ENCODE measurements around the gene NEK6. TPM values are rescaled to one million over a fixed set of nuclear protein-coding genes. Genes with fewer than 3 reads are reported as not detected.

NEK6 gene
- total RNA-seq, 1 donor from 2014 or later = 125 TPM

DNA sequence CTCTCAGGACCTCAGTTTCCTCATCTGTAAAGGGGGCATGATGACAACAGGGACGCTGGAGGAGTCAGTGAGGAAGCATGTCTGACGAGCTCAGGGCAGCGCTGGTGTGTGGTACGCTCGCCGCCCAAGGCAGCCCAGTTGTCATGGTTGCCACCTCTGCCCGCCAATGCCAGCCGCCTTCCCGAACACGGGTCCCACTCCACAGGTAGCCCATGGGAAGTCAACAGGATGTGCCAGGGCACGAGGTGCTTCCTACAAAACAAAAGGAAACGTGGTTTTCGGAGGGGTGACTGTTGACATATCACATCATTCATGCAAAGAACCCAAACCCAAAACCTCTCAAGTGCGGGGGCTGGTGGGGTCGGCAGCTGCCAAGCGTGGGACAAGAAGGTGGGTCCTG, 58.1 kb downstream of the NEK6 start:
- Histone ChIP-seq H3K4me3 (no peak overlapping the region), H3K4me1 (peaks cover 11% of the 10 kb centered on the region), H3K36me3 (peaks cover 67% of the 10 kb centered on the region), H3K9me3 (no peaks in the 10 kb centered on the region), H3K27me3 (ENCODE audit: low read depth) (no peaks in the 10 kb centered on the region), H3K27ac (no peak overlapping the region)
- ATAC-seq (no peak), DNase-seq (no peak)
- intact Hi-C loops (cut with DNase I) = no loop called here
- TF ChIP-seq, protein P1, sequence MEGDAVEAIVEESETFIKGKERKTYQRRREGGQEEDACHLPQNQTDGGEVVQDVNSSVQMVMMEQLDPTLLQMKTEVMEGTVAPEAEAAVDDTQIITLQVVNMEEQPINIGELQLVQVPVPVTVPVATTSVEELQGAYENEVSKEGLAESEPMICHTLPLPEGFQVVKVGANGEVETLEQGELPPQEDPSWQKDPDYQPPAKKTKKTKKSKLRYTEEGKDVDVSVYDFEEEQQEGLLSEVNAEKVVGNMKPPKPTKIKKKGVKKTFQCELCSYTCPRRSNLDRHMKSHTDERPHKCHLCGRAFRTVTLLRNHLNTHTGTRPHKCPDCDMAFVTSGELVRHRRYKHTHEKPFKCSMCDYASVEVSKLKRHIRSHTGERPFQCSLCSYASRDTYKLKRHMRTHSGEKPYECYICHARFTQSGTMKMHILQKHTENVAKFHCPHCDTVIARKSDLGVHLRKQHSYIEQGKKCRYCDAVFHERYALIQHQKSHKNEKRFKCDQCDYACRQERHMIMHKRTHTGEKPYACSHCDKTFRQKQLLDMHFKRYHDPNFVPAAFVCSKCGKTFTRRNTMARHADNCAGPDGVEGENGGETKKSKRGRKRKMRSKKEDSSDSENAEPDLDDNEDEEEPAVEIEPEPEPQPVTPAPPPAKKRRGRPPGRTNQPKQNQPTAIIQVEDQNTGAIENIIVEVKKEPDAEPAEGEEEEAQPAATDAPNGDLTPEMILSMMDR (IDR thresholded peaks at IDR 0.05) = no peak

DNA sequence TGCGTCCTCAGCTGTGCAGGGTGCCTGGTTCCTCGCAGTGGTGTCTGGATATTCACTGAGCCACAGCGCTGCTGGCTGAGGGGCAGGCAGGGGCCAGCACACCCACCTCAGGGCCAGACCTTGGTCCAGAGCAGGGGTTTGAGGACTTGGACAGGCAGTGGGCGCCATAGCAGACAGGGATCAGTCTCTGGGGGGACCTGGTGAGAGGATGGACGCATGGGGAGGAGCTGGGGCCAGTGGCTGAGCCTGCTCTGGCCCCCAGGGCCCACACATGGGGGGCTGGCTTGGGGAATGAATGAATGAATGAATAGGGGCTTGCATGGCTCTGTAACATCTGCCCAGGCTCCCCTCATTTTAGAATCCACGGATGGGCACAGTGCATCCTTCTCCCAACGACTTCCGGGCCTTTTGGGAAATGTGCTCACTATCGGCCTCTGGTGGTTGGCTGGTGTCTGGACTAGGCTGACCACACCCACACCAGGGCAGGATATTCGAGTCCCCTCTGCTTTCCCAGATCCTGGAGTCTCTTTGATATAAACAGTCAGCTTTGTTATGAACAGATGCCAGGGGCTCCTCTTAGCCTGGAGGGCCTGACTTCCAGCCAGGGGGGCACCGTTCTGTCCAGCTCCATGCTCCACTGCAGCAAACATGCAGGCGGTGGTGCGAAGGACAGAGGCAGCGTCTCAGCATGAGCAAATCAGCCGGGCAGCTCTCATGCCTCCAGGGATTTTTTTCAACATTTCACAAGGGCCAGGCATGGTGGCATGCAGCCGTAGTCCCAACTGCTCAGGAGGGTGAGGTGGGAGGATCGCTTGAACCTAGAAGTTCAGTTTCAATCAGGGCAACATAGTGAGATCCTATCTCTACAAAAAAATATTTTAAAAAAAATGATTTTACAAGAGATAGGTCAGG, 62.6 kb downstream of the NEK6 start:
- intact Hi-C loops (cut with DNase I) = no loop called here
- DNase-seq (peak; percentile 69), ATAC-seq (peak; percentile 79 to 87)
- Histone ChIP-seq H3K9me3 (no peaks in the 10 kb centered on the region), H3K36me3 (peaks cover 61% of the 10 kb centered on the region), H3K4me3 (no peak overlapping the region), H3K4me1 (peaks cover 13% of the 10 kb centered on the region), H3K27me3 (ENCODE audit: low read depth) (no peaks in the 10 kb centered on the region), H3K27ac (peak overlapping the region; percentile 6)
- TF ChIP-seq, protein P1 (IDR thresholded peaks at IDR 0.05) = peak; percentile 92

DNA sequence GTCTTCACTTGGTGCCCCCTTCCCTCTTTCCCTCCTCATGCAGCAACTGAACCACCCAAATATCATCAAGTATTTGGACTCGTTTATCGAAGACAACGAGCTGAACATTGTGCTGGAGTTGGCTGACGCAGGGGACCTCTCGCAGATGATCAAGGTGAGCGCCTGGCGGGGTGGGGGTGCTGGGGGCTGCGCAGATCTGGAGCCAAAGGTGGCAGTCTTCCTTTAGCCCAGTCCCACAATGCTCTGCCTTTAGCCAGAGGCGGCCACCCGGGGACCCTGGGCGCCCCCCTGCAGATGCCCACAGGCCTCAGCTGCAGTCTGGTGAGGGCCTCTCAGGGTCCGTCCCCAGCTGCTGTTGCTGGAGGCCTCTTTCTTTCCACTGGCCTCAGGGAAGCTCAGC, 63.7 kb downstream of the NEK6 start:
- intact Hi-C loops (cut with DNase I) = no loop called here
- Histone ChIP-seq H3K27ac (no peak overlapping the region), H3K27me3 (ENCODE audit: low read depth) (no peaks in the 10 kb centered on the region), H3K4me3 (no peak overlapping the region), H3K4me1 (peaks cover 13% of the 10 kb centered on the region), H3K9me3 (no peaks in the 10 kb centered on the region), H3K36me3 (peaks cover 61% of the 10 kb centered on the region)
- ATAC-seq (no peak), DNase-seq (no peak)
- TF ChIP-seq, protein P1 (IDR thresholded peaks at IDR 0.05) = no peak

DNA sequence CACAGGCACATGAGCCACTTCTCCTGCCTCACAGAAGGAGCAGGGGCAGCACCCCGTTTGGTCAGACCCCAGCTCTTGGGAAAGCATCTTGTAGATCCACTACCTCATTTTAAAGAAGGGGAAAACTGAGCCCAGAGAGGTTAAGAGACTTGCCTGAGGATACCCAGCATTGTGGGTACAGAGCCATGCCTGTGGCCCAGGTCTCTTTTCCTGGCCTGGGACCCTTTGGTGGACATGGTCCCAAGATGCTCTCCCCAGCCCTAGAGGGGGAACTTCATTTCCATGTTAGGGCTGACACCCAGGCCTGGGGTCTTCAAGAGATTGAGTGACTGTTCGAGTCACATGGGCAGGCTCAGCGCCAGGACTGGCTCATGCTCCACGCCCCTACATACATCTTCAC, 64.2 kb downstream of the NEK6 start:
- peak overlapping the region; percentile 7 for H3K27ac ChIP-seq
- intact Hi-C loops (cut with DNase I) = no loop called here
- H3K9me3 ChIP-seq = no peaks in the 10 kb centered on the region
- ATAC-seq (no peak), DNase-seq (no peak)
- H3K4me3 ChIP-seq = no peak overlapping the region
- no peaks in the 10 kb centered on the region for H3K27me3 ChIP-seq (ENCODE audit: low read depth)
- H3K4me1 ChIP-seq = peaks cover 13% of the 10 kb centered on the region
- TF ChIP-seq, protein P1 (IDR thresholded peaks at IDR 0.05) = no peak
- H3K36me3 ChIP-seq = peaks cover 61% of the 10 kb centered on the region

DNA sequence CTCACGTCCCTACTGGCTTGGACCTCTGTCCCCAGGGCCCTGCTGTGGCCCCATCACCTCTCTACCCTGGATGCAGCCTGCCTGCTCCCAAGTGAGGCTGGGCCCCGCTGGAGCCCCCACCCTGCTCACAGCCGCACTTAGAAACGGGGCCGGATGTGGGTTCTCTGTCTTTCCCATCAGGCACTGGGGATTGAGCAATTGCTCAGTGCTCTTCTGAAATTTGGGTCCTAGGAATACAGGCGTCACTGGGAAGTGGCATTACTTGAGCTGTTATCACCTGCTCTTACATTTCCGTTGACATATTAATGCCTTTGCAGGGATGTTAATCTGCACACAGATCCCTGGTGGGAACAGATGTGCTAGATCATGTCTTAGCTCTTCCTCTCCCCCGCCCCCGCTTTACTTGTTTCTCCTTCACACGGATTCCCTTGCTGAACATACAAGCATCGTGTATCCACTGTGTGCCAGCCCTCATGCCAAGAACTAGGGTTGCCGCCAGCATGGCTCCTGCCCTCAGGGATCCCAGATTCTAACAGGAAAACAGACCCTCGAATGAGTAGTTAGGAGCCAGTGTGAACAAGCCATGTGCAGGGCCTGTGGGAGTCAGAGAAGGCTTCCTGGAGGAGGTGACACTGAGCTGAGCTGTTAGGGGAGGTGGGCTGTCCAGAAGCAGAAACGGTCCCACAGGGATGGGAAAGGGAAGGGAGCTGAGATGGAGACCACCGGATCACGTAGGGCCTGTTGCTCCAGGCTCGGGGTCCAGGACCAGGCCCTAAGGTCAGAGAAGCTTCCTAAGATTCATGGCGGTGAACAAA, 65.1 kb downstream of the NEK6 start:
- Histone ChIP-seq H3K27me3 (ENCODE audit: low read depth) (no peaks in the 10 kb centered on the region), H3K36me3 (peaks cover 61% of the 10 kb centered on the region), H3K27ac (peak overlapping the region; percentile 7), H3K9me3 (no peaks in the 10 kb centered on the region), H3K4me1 (peaks cover 13% of the 10 kb centered on the region), H3K4me3 (no peak overlapping the region)
- intact Hi-C loops (cut with DNase I) = no loop called here
- no peak for DNase-seq
- no peak for ATAC-seq
- TF ChIP-seq, protein P1 (IDR thresholded peaks at IDR 0.05) = no peak

All from lower lobe of right lung (tissue), 2 donors.